ENCODE measurements around the gene ELFN2.
"Not testable (repeated sequence)": the region's sequence is repeated elsewhere in the genome, so short reads cannot be mapped to it uniquely, and the experiment has no call there.

DNA sequence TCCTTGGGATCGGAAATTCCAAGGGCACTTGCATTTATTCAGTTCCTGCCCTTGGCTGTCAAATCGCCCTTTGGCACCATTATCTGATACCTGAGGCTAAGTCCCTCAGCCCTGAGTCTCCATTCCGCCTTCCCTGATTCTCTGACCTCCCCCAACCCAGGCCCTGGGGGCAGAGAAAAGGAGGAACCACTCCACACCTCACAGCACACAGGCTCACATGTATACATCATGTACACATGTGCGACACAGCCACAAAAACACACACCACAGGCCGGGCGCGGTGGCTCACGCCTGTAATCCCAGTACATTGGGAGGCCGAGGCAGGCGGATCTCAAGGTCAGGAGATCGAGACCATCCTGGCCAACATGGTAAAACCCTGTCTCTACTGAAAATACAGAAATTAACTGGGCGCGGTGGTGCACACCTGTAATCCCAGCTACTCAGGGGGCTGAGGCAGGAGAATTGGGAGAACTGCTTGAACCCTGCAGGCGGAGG, 41.0 kb upstream of the ELFN2 start:
- not testable (repeated sequence) for TF ChIP-seq CTCF, POLR2A (IDR thresholded peaks at IDR 0.05)

Measured in prostate gland (tissue), 2 donors.